LNCaP clone FGC (cell line): ENCODE results near the gene LHFPL6.

Experiments used
- DNase-seq: peaks from one replicate; pipeline ENCODE4 v3.0.0-alpha.2; 2011; ENCODE audit warnings: low read depth
- H3K4me3 ChIP-seq: 2 replicates; pipeline ENCODE4 v1.5.1; 2011; ENCODE audit warnings: mild to moderate bottlenecking, low read depth, low read length, control low read depth
- CTCF ChIP-seq: IDR thresholded peaks from 2 replicates; pipeline ENCODE4 v1.5.1; 2012; ENCODE audit warnings: mild to moderate bottlenecking; ENCODE audit not compliant: control insufficient read depth, insufficient read depth; ENCODE audit errors: extremely low read depth

LHFPL6 gene

GRCh38 chr13:39407786-39408185, 195.2 kb downstream of the LHFPL6 start:
- TF ChIP-seq CTCF: no peak
- no peak overlapping the region for H3K4me3 ChIP-seq
- DNase-seq: no peak

DNA sequence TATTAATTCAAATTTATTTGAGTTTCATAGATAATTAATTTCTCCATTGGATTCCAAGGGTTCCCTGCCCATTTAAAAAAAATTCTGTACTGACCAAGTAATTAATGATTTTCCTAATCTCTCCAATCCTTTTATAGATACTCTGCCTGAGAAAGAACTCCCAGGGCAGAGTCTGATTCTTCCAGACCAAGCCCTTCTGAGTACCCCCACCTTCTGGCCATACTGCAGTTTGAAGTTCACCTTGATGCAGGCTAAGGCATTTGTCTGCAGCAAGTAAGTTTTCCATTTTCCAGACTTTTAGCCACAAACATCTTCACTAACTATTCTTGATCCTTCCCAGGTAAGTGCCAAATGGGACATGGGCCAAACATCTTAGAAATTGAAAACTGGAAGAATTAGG, 195.9 kb downstream of the LHFPL6 start:
- no peak for DNase-seq
- no peak for TF ChIP-seq CTCF
- no peak overlapping the region for H3K4me3 ChIP-seq

DNA sequence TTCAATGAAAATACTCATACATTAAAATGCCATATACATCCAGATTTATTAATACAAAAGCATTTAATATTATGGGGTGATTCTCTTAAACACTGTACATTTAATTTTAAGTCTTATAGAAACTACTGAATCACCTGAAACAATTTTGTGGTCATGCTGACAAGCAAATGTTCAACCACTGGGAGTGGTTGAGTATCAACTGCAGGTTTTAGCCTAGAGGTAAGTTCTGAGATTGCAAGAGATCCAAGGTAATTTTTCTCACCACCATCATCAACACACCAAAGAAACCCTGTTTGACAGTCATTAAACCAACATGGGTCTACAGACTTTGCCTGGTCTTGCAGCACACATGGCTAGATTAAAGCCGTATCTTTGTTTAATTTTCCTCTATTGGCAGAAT, 196.3 kb downstream of the LHFPL6 start:
- no peak overlapping the region for H3K4me3 ChIP-seq
- DNase-seq: no peak
- no peak for TF ChIP-seq CTCF

GRCh38 chr13:39405596-39406205, 197.3 kb downstream of the LHFPL6 start:
- H3K4me3 ChIP-seq: no peak overlapping the region
- no peak for TF ChIP-seq CTCF
- no peak for DNase-seq

- no peak overlapping the region for H3K4me3 ChIP-seq
- DNase-seq: no peak
- no peak for TF ChIP-seq CTCF
These were observed 197.9 kb downstream of the LHFPL6 start for GRCh38 chr13:39405107-39405506.

DNA sequence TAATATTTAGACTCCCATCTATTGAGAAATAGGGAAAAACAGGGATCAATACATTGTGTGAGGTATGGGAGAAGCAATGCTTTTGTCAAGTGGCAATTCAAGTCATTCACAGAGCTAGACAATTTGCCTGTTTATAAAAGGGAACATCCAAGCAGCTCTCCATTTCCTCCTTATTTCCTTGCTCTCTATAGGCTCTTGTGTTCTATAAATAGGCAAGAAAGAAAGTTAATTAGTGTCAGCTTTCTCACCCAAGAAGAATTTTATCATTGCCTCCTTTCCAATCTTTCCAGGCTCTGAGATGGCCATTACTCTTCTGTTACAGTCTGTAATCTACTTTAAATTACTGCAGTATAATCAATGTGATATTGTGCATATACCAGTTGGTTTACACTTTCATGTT, 199.9 kb downstream of the LHFPL6 start:
- no peak for DNase-seq
- H3K4me3 ChIP-seq: no peak overlapping the region
- no peak for TF ChIP-seq CTCF
